Measurements from ENCODE around the gene MRAS. TPM values are rescaled to one million over a fixed set of nuclear protein-coding genes. Genes with fewer than 3 reads are reported as not detected.

The MRAS gene
- total RNA-seq, 2 donors from 2014 or later, result 2.2 to 4.5 TPM

- Histone ChIP-seq H3K27ac (no peak overlapping the region), H3K4me3 (no peak overlapping the region), H3K9me3 (no peaks in the 10 kb centered on the region), H3K9ac (ENCODE audit: low read depth in 2 of 2, low read length in 2 of 2) (no peak overlapping the region), H3K27me3 (no peaks in the 10 kb centered on the region), H3K4me1 (no peaks in the 10 kb centered on the region), H3K36me3 (no peaks in the 10 kb centered on the region)
- no peak for TF ChIP-seq CTCF (IDR thresholded peaks at IDR 0.05)
- intact Hi-C loops (cut with DNase I), result no loop called here
- no peak for DNase-seq
These were observed 56.6 kb downstream of the MRAS start for GRCh38 chr3:138405001-138405400.

GRCh38 chr3:138405486-138405885, 57.1 kb downstream of the MRAS start:
- DNase-seq, result no peak
- no peak overlapping the region for H3K4me3 ChIP-seq
- intact Hi-C loops (cut with DNase I), result no loop called here
- H3K36me3 ChIP-seq, result no peaks in the 10 kb centered on the region
- no peak overlapping the region for H3K27ac ChIP-seq
- H3K27me3 ChIP-seq, result no peaks in the 10 kb centered on the region
- H3K9ac ChIP-seq (ENCODE audit: low read depth in 2 of 2, low read length in 2 of 2), result no peak overlapping the region
- no peak for TF ChIP-seq CTCF (IDR thresholded peaks at IDR 0.05)
- H3K4me1 ChIP-seq, result no peaks in the 10 kb centered on the region
- H3K9me3 ChIP-seq, result no peaks in the 10 kb centered on the region

GRCh38 chr3:138406606-138407005, 58.2 kb downstream of the MRAS start:
- no peaks in the 10 kb centered on the region for H3K9me3 ChIP-seq
- no peak overlapping the region for H3K9ac ChIP-seq (ENCODE audit: low read depth in 2 of 2, low read length in 2 of 2)
- intact Hi-C loops (cut with DNase I), result no loop called here
- no peaks in the 10 kb centered on the region for H3K27me3 ChIP-seq
- H3K4me1 ChIP-seq, result no peaks in the 10 kb centered on the region
- H3K4me3 ChIP-seq, result no peak overlapping the region
- H3K36me3 ChIP-seq, result no peaks in the 10 kb centered on the region
- DNase-seq, result no peak
- TF ChIP-seq CTCF (IDR thresholded peaks at IDR 0.05), result no peak
- no peak overlapping the region for H3K27ac ChIP-seq

GRCh38 chr3:138407236-138407907, 59.0 kb downstream of the MRAS start:
- H3K9ac ChIP-seq (ENCODE audit: low read depth in 2 of 2, low read length in 2 of 2), result no peak overlapping the region
- no peak overlapping the region for H3K27ac ChIP-seq
- H3K9me3 ChIP-seq, result no peaks in the 10 kb centered on the region
- intact Hi-C loops (cut with DNase I), result no loop called here
- no peak for DNase-seq
- H3K36me3 ChIP-seq, result no peaks in the 10 kb centered on the region
- no peaks in the 10 kb centered on the region for H3K27me3 ChIP-seq
- H3K4me3 ChIP-seq, result no peak overlapping the region
- no peak for TF ChIP-seq CTCF (IDR thresholded peaks at IDR 0.05)
- H3K4me1 ChIP-seq, result no peaks in the 10 kb centered on the region

GRCh38 chr3:138408751-138409570, 60.6 kb downstream of the MRAS start:
- DNase-seq, result no peak
- no peak for TF ChIP-seq CTCF (IDR thresholded peaks at IDR 0.05)
- Histone ChIP-seq H3K36me3 (no peaks in the 10 kb centered on the region), H3K4me1 (no peaks in the 10 kb centered on the region), H3K27me3 (no peaks in the 10 kb centered on the region), H3K4me3 (no peak overlapping the region), H3K27ac (no peak overlapping the region), H3K9ac (ENCODE audit: low read depth in 2 of 2, low read length in 2 of 2) (no peak overlapping the region), H3K9me3 (no peaks in the 10 kb centered on the region)
- intact Hi-C loops (cut with DNase I), result no loop called here
